Endothelial cell (in vitro differentiated cells): Measurements from ENCODE around the gene ANKRD10. TPM values are rescaled to one million over a fixed set of nuclear protein-coding genes. Genes with fewer than 3 reads are reported as not detected.
"Not testable (repeated sequence)": the region's sequence is repeated elsewhere in the genome, so short reads cannot be mapped to it uniquely, and the experiment has no call there.

ENCODE experiments used
- DNase-seq: peaks from one replicate; pipeline ENCODE4 v3.0.0; 2021; ENCODE audit warnings: low spot score
- H3K27ac Mint-ChIP-seq: one replicate; pipeline ENCODE4 v1.8.0; 2021; ENCODE audit warnings: mixed read lengths, inconsistent platforms; ENCODE audit not compliant: unreplicated experiment
- H3K27me3 Mint-ChIP-seq: one replicate; pipeline ENCODE4 v1.8.0; 2021; ENCODE audit warnings: mild to moderate bottlenecking, moderate library complexity, mixed read lengths, inconsistent platforms; ENCODE audit not compliant: unreplicated experiment
- H3K36me3 Mint-ChIP-seq: one replicate; pipeline ENCODE4 v1.8.0; 2021; ENCODE audit warnings: mild to moderate bottlenecking, low read depth, mixed read lengths, inconsistent platforms; ENCODE audit not compliant: unreplicated experiment
- H3K4me1 Mint-ChIP-seq: one replicate; pipeline ENCODE4 v1.8.0; 2021; ENCODE audit warnings: mild to moderate bottlenecking, mixed read lengths, inconsistent platforms; ENCODE audit not compliant: unreplicated experiment
- H3K4me3 Mint-ChIP-seq: one replicate; pipeline ENCODE4 v1.8.0; 2021; ENCODE audit warnings: mild to moderate bottlenecking, mixed read lengths, inconsistent platforms; ENCODE audit not compliant: unreplicated experiment
- H3K9me3 Mint-ChIP-seq: one replicate; pipeline ENCODE4 v1.8.0; 2021; ENCODE audit warnings: mixed read lengths, inconsistent platforms; ENCODE audit not compliant: unreplicated experiment
- total RNA-seq: library from RNA; stranded (reverse); fragmentation: NEBNext Ultra II Directional; extraction: Animal tissue kit (Norgen Biotek cat#: 25700); gene quantifications from one replicate; pipeline ENCODE4 v1.2.1, GENCODE V29; 2021; ENCODE audit not compliant: unreplicated experiment
- TF ChIP-seq, protein P1 (sequence below): fragments of 200-600 bp; sonication (generic); IDR thresholded peaks from one replicate; pipeline ENCODE4 v1.5.0; 2021; ENCODE audit warnings: antibody characterized with exemption; ENCODE audit not compliant: unreplicated experiment

ANKRD10 gene
- total RNA-seq, 1 donor from 2014 or later = 160 TPM

DNA sequence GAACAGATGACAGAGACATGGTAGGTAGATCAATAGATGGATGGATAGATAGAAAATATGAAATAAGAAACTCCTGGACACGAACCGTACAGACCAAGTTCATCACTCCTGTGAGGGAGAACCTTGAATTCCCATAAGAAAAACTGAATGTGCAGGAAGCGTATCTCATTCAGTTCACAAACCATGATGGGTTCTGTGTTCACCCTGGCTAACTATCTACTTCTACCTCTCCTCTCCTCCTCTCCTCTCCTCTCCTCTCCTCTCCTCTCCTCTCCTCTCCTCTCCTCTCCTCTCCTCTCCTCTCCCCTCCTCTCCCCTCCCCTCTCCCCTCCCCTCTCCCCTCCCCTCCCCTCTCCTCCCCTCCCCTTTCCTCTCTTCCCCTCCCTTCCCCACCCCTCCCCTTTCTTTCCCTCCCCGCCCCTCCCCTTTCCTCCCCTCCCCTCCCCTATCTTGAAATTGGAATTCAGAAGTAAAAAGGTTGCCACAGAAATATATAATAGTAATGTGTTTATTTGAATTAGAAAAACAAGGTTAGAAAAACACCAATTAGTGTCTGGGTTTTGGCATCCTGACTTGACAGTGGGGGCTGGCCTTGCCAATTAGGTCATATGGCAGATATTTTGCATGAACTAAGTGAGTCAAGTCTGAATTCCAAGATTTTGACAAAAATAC, 75.9 kb downstream of the ANKRD10 start:
- H3K4me3 Mint-ChIP-seq = no peak overlapping the region
- H3K9me3 Mint-ChIP-seq = no peaks in the 10 kb centered on the region
- peaks cover 8% of the 10 kb centered on the region for H3K4me1 Mint-ChIP-seq
- no peaks in the 10 kb centered on the region for H3K36me3 Mint-ChIP-seq
- TF ChIP-seq, protein P1, sequence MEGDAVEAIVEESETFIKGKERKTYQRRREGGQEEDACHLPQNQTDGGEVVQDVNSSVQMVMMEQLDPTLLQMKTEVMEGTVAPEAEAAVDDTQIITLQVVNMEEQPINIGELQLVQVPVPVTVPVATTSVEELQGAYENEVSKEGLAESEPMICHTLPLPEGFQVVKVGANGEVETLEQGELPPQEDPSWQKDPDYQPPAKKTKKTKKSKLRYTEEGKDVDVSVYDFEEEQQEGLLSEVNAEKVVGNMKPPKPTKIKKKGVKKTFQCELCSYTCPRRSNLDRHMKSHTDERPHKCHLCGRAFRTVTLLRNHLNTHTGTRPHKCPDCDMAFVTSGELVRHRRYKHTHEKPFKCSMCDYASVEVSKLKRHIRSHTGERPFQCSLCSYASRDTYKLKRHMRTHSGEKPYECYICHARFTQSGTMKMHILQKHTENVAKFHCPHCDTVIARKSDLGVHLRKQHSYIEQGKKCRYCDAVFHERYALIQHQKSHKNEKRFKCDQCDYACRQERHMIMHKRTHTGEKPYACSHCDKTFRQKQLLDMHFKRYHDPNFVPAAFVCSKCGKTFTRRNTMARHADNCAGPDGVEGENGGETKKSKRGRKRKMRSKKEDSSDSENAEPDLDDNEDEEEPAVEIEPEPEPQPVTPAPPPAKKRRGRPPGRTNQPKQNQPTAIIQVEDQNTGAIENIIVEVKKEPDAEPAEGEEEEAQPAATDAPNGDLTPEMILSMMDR = no peak
- DNase-seq = no peak
- no peak overlapping the region for H3K27ac Mint-ChIP-seq
- H3K27me3 Mint-ChIP-seq = no peaks in the 10 kb centered on the region

DNA sequence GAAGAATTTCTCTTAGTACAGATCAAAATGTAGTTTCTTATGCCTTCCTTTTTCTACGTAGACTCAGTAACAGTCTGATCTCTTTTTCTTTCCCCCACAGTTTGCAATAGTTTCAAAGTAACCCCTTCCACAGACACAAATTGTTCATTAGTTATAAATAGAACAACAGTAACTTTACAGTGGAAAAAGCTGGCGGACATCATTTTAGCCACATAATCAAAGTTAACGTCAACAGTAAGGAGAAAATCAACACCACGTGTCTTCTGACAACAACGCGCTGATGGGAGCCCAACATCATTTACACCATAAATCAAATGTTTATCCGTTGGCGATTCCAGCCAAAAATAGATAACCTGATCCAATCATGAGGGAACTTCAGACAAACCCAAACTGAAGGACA, 76.8 kb downstream of the ANKRD10 start:
- Mint-ChIP-seq H3K27ac (no peak overlapping the region), H3K27me3 (no peaks in the 10 kb centered on the region), H3K36me3 (no peaks in the 10 kb centered on the region), H3K9me3 (no peaks in the 10 kb centered on the region), H3K4me3 (no peak overlapping the region), H3K4me1 (peaks cover 8% of the 10 kb centered on the region)
- TF ChIP-seq, protein P1 = no peak
- DNase-seq = no peak

DNA sequence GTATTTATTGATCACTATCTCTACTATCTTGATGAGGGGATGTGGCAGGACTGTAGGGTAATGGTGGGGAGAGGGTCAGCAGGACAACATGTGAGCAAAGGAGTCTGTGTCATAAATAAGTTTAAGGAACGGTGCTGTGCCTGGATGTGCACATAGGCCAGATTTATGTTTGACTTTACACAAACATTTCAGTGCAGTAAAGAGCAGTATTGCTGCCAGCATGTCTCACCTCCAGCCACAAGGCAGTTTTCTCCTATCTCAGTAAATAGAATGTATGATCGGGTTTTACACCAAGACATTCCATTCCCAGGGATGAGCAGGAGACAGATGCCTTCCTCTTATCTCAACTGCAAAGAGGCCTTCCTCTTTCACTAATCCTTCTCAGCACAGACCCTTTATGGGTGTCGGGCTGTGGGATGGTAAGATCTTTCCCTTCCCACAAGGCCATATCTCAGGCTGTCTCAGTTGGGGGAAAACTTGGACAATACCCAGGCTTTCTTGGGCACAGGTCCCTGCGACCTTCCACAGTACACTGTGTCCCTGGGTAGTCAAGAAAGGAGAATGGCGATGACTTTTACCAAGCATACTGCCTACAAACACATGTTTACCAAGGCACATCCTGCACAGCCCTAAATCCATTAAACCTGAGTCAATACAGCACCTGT, 77.3 kb downstream of the ANKRD10 start:
- H3K27me3 Mint-ChIP-seq, H3K27ac Mint-ChIP-seq, DNase-seq: not testable (repeated sequence)

DNA sequence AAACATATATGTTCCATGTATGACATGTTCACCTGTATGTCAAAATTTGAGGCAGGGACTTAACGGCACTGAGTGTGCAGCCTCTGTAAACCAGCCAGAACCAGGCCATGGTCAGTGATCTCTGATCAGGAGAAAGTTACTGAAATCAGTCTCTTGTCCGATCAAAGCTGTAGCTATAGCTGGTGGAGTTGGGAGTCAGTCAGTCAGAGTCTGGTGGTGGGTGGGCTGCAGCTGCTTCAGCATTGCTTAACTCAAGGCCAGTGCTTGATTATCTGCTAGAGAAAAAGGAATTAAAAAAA, 78.3 kb downstream of the ANKRD10 start:
- no peaks in the 10 kb centered on the region for H3K36me3 Mint-ChIP-seq

More for the DNA sequence above, 77.3 kb downstream of the ANKRD10 start:
- not testable (repeated sequence) for H3K4me3 Mint-ChIP-seq, H3K4me1 Mint-ChIP-seq, H3K9me3 Mint-ChIP-seq, H3K36me3 Mint-ChIP-seq

DNA sequence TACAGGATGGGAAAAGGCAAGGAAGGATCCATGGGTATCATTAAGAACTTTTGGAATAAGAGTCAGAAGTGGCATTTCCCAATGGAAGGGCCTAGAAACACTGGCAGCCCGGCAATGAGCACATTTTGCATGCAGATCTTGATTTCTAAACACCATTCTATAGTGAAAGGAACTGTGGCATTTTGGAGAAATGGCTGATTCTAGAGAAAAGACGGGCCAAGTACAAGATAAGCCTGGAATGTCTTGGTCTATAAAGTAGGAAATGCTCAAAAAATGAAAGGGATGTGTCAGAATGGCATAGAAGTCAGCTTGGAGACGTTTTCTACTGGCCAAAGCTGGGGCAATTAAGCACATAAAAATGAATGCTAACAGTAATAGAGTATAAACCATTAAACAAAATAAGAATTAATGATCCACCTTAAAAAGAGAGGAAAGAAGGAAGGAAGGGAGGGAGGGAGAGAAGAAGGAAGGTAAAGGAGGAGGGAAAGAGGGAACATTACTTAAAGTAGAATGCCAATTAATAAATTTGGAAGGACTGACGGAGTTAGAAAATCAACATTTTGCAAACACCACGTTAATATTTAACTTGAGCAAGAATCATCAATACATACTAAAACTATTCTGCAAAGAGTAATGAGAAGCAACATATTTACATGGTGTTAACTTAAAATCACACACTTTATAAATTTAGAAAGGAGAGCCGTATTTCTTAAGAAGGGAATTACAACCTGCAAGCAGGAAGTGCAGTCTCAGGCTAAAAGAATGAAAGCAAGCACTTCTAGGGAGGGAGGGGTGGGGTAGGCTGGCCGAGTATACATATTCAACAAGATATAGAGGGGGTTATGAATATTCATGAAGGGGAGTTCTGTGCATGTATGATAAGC, 78.9 kb downstream of the ANKRD10 start:
- TF ChIP-seq, protein P1 = no peak
- no peaks in the 10 kb centered on the region for H3K27me3 Mint-ChIP-seq
- no peaks in the 10 kb centered on the region for H3K36me3 Mint-ChIP-seq
- H3K27ac Mint-ChIP-seq = no peak overlapping the region
- DNase-seq = no peak
- peaks cover 12% of the 10 kb centered on the region for H3K4me1 Mint-ChIP-seq
- H3K9me3 Mint-ChIP-seq = no peaks in the 10 kb centered on the region
- no peak overlapping the region for H3K4me3 Mint-ChIP-seq

More for the DNA sequence above, 78.3 kb downstream of the ANKRD10 start:
- TF ChIP-seq, protein P1 = no peak
- peaks cover 8% of the 10 kb centered on the region for H3K4me1 Mint-ChIP-seq
- no peaks in the 10 kb centered on the region for H3K27me3 Mint-ChIP-seq
- no peak for DNase-seq
- no peaks in the 10 kb centered on the region for H3K9me3 Mint-ChIP-seq
- no peak overlapping the region for H3K27ac Mint-ChIP-seq
- H3K4me3 Mint-ChIP-seq = no peak overlapping the region
